ENCODE measurements around the gene MYO5B.
"Not testable (repeated sequence)": the region's sequence is repeated elsewhere in the genome, so short reads cannot be mapped to it uniquely, and the experiment has no call there.

The MYO5B gene

GRCh38 chr18:50104421-50104820 lies 90.5 kb downstream of the MYO5B start:
- H3K4me3 ChIP-seq (ENCODE audit: control insufficient read depth, low read depth, low read length): no peak overlapping the region
- TF ChIP-seq CTCF (IDR thresholded peaks at IDR 0.05; ENCODE audit: control insufficient read depth, insufficient read depth, low read depth, low read length, missing control alignments): no peak
- no peak for DNase-seq (ENCODE audit: low read depth)

- H3K4me3 ChIP-seq (ENCODE audit: control insufficient read depth, low read depth, low read length): no peak overlapping the region
- DNase-seq (ENCODE audit: low read depth): no peak
- TF ChIP-seq CTCF (IDR thresholded peaks at IDR 0.05; ENCODE audit: control insufficient read depth, insufficient read depth, low read depth, low read length, missing control alignments): no peak
Measured at GRCh38 chr18:50099725-50100407, 95.1 kb downstream of the MYO5B start.

GRCh38 chr18:50097702-50098101 lies 97.2 kb downstream of the MYO5B start:
- H3K4me3 ChIP-seq (ENCODE audit: control insufficient read depth, low read depth, low read length): no peak overlapping the region
- DNase-seq (ENCODE audit: low read depth): no peak
- TF ChIP-seq CTCF (IDR thresholded peaks at IDR 0.05; ENCODE audit: control insufficient read depth, insufficient read depth, low read depth, low read length, missing control alignments): no peak

GRCh38 chr18:50096766-50097435 lies 98.0 kb downstream of the MYO5B start:
- DNase-seq (ENCODE audit: low read depth): no peak
- no peak for TF ChIP-seq CTCF (IDR thresholded peaks at IDR 0.05; ENCODE audit: control insufficient read depth, insufficient read depth, low read depth, low read length, missing control alignments)
- H3K4me3 ChIP-seq (ENCODE audit: control insufficient read depth, low read depth, low read length): no peak overlapping the region

- DNase-seq (ENCODE audit: low read depth); H3K4me3 ChIP-seq (ENCODE audit: control insufficient read depth, low read depth, low read length): not testable (repeated sequence)
Measured at GRCh38 chr18:50094786-50095185, 100.2 kb downstream of the MYO5B start.

- no peak overlapping the region for H3K4me3 ChIP-seq (ENCODE audit: control insufficient read depth, low read depth, low read length)
- no peak for TF ChIP-seq CTCF (IDR thresholded peaks at IDR 0.05; ENCODE audit: control insufficient read depth, insufficient read depth, low read depth, low read length, missing control alignments)
- DNase-seq (ENCODE audit: low read depth): no peak
Measured at GRCh38 chr18:50094221-50094773, 100.7 kb downstream of the MYO5B start.

- no peak for TF ChIP-seq CTCF (IDR thresholded peaks at IDR 0.05; ENCODE audit: control insufficient read depth, insufficient read depth, low read depth, low read length, missing control alignments)
- H3K4me3 ChIP-seq (ENCODE audit: control insufficient read depth, low read depth, low read length): no peak overlapping the region
- no peak for DNase-seq (ENCODE audit: low read depth)
Measured at GRCh38 chr18:50093366-50094064, 101.4 kb downstream of the MYO5B start.

All from AG09309 (cell line).